K562 (cell line): ENCODE results near the gene NHLH1. TPM values are rescaled to one million over a fixed set of nuclear protein-coding genes. Genes with fewer than 3 reads are reported as not detected.

Experiments
- ATAC-seq: fragments of 200-7000 bp; cut with Tn5 transposase; 3 replicates; pipeline ENCODE4 v1.9.1; 2020; ENCODE audit warnings: moderate library complexity
- BruUV-seq: library from RNA; stranded (reverse); fragments of 400-500 nt; replicated peaks from 2 replicates; lab custom pipeline; 2021; lab: Mats Ljungman, UMichigan
- CTCF ChIA-PET: fragments of 300-600 bp; formaldehyde crosslinking; extraction: SDS; loops from one replicate; lab custom pipeline; 2021; ENCODE audit warnings: low intra/inter-chr PET ratio; lab: Yijun Ruan, JAX
- POLR2A ChIA-PET: fragments of 300-600, 350-650 bp; sonication (Branson Sonifier 250); formaldehyde crosslinking; extraction: SDS; loops from one replicate; lab custom pipeline; 2021; ENCODE audit warnings: antibody characterized with exemption, inconsistent platforms; lab: Yijun Ruan, JAX
- DNase-seq, 4 experiments: peaks; one replicate each; pipeline versions ENCODE4 v3.0.0 to v3.0.0-alpha.2; 2011 to 2018; ENCODE audit warnings: low spot score in 3 of 4, mixed read lengths in 3 of 4; ENCODE audit errors: extremely low read depth in 1 of 4
- FAIRE-seq: peaks from 2 replicates; lab custom pipeline; 2011; peaks lifted over from hg19 to GRCh38; lab: Jason Lieb, UNC
- H2AFZ ChIP-seq: 2 replicates; pipeline ENCODE4 v1.6.0; 2011; ENCODE audit warnings: low read depth, low read length, control low read depth, inconsistent platforms
- H3K27ac ChIP-seq: fragments of 200-600 bp; 3 replicates; pipeline ENCODE4 v1.8.0; 2011; ENCODE audit warnings: low read depth, mild to moderate bottlenecking, control low read depth, inconsistent platforms, low read length, moderate library complexity, mixed read lengths; ENCODE audit errors: extremely low read depth
- H3K27me3 ChIP-seq, 2 experiments: fragments of 300-600 bp in 1 of 2; 2 replicates in 1 of 2; 3 replicates in 1 of 2; pipeline versions ENCODE4 v1.6.0 to v1.8.0; 2011; ENCODE audit warnings: inconsistent platforms in 2 of 2, low read length in 2 of 2, mild to moderate bottlenecking in 1 of 2, mixed read lengths in 1 of 2, moderate library complexity in 1 of 2; ENCODE audit not compliant: control insufficient read depth in 2 of 2, insufficient read depth in 2 of 2
- H3K36me3 ChIP-seq: fragments of 300-600 bp; 3 replicates; pipeline ENCODE4 v1.8.0; 2011; ENCODE audit warnings: mild to moderate bottlenecking, low read length, inconsistent platforms; ENCODE audit not compliant: control insufficient read depth, insufficient read depth
- H3K4me1 ChIP-seq, 2 experiments: fragments of 200-600 bp in 1 of 2; replicated peaks in 1 of 2; 2 replicates in 1 of 2; 3 replicates in 1 of 2; pipeline versions ENCODE4 v1.5.1 to v1.8.0; 2011; ENCODE audit warnings: inconsistent platforms in 2 of 2, low read length in 2 of 2, mild to moderate bottlenecking in 1 of 2, mixed read lengths in 1 of 2, moderate library complexity in 1 of 2; ENCODE audit not compliant: control insufficient read depth in 2 of 2, insufficient read depth in 2 of 2
- H3K4me2 ChIP-seq: 2 replicates; pipeline ENCODE4 v1.6.1; 2011; ENCODE audit warnings: low read length, control low read depth, inconsistent platforms, mixed read lengths; ENCODE audit not compliant: insufficient read depth
- H3K4me3 ChIP-seq: fragments of 200-600 bp; sonication (generic), shearing (Covaris generic); 2 replicates; pipeline ENCODE4 v1.5.1; 2016; ENCODE audit warnings: control low read depth, inconsistent platforms
- H3K79me2 ChIP-seq: fragments of 200-600 bp; 3 replicates; pipeline ENCODE4 v1.8.0; 2011; ENCODE audit warnings: low read length, inconsistent platforms; ENCODE audit not compliant: control insufficient read depth, insufficient read depth
- H3K9ac ChIP-seq, 2 experiments: 2 replicates each; pipeline versions ENCODE4 v1.6.0 to v1.6.1; 2011; ENCODE audit warnings: low read depth in 2 of 2, low read length in 2 of 2, control low read depth in 1 of 2, inconsistent platforms in 1 of 2, mild to moderate bottlenecking in 1 of 2, mixed read lengths in 1 of 2; ENCODE audit not compliant: insufficient read depth in 1 of 2
- H3K9me1 ChIP-seq: one replicate; pipeline ENCODE4 v1.6.0; 2011; ENCODE audit warnings: inconsistent platforms, mild to moderate bottlenecking, low read length, moderate library complexity; ENCODE audit not compliant: control insufficient read depth, insufficient read depth
- H3K9me3 ChIP-seq: replicated peaks from 2 replicates; pipeline ENCODE4 v1.5.1; 2011; ENCODE audit warnings: low read depth, low read length, inconsistent platforms; ENCODE audit not compliant: control insufficient read depth, insufficient read depth
- H4K20me1 ChIP-seq: replicated peaks from 2 replicates; pipeline ENCODE4 v1.6.1; 2011; ENCODE audit warnings: low read length, inconsistent platforms, mixed read lengths; ENCODE audit not compliant: control insufficient read depth, insufficient read depth
- CBX5 ChIP-seq: IDR thresholded peaks from 2 replicates; pipeline ENCODE4 v1.6.1; 2014; ENCODE audit warnings: low read depth, borderline replicate concordance
- GTF2A2 ChIP-seq: IDR thresholded peaks from 2 replicates; pipeline ENCODE4 v1.6.1; 2016; ENCODE audit warnings: mild to moderate bottlenecking, missing genetic modification characterization, missing compliant biosample characterization
- ILF3 ChIP-seq: fragments of 450-650 bp; IDR thresholded peaks from 2 replicates; pipeline ENCODE4 v1.6.1; 2018; ENCODE audit warnings: antibody characterized with exemption, mild to moderate bottlenecking, moderate library complexity, borderline replicate concordance
- NFIC ChIP-seq: fragments of 450-650 bp; IDR thresholded peaks from 2 replicates; pipeline ENCODE4 v1.6.1; 2017; ENCODE audit warnings: mild to moderate bottlenecking, inconsistent platforms
- OTX1 ChIP-seq: fragments of 450-650 bp; formaldehyde crosslinking; IDR thresholded peaks from 2 replicates; pipeline ENCODE4 v1.4.0; 2022; ENCODE audit warnings: mild to moderate bottlenecking
- PTTG1 ChIP-seq: fragments of 450-650 bp; IDR thresholded peaks from 2 replicates; pipeline ENCODE4 v1.6.1; 2016; ENCODE audit warnings: low read depth, mild to moderate bottlenecking, missing genetic modification characterization, missing compliant biosample characterization
- ZC3H11A ChIP-seq: IDR thresholded peaks from 2 replicates; pipeline ENCODE4 v1.6.1; 2012; ENCODE audit warnings: low read depth, low read length, improper control_type of control experiment
- WGBS: fragments of 100-300 bp; shearing (Covaris generic); methylation state at CpG from one replicate; pipeline ENCODE4 v1.1.6; 2016; ENCODE audit warnings: low coverage, mixed read lengths; ENCODE audit not compliant: insufficient coverage; ENCODE audit errors: missing lambda C conversion rate; 5-methylcytosine and 5-hydroxymethylcytosine counted together
- in situ Hi-C: fragments of 300-500 bp; cut with MboI; formaldehyde crosslinking; loops from 4 replicates; pipeline ENCODE4 v1.15.0; 2018; ENCODE audit warnings: inconsistent platforms, mixed read lengths
- intact Hi-C: fragments of 100-400 bp; cut with micrococcal nuclease; formaldehyde crosslinking; loops from 2 replicates; pipeline ENCODE4 v1.14.2; 2022
- polyA plus RNA-seq, 8 experiments: library from polyadenylated mRNA; depleted of rRNA in 4 of 8; stranded (reverse) in 5 of 8; unstranded in 3 of 8; fragments of >200 nt; fragmentation: Nextera tagmentation in 2 of 8; fragmentation: Illumina TruSeq in 1 of 8; extraction: Ambion mirVana in 2 of 8; extraction: Trizol in 1 of 8; gene quantifications; 2 replicates each; pipeline versions ENCODE4 v1.2.1 to v1.2.3, GENCODE V29; 2011 to 2014; ENCODE audit warnings: inconsistent platforms in 1 of 8, missing spikeins in 1 of 8
- total RNA-seq, 7 experiments: library from RNA; depleted of rRNA in 6 of 7; stranded (reverse); fragments of >200 nt in 6 of 7; fragmentation: Illumina TruSeq in 2 of 7; extraction: Trizol in 2 of 7; gene quantifications; 2 replicates each; pipeline versions ENCODE4 v1.2.1 to v1.2.3, GENCODE V29; 2011 to 2021; ENCODE audit warnings: low replicate concordance in 1 of 7
- TF ChIP-seq, protein P1 (sequence below): sonication (generic); formaldehyde crosslinking; IDR thresholded peaks from 2 replicates; pipeline ENCODE4 v1.8.1; 2022; ENCODE audit warnings: missing genetic modification reagents
- TF ChIP-seq, protein P2 (sequence below): IDR thresholded peaks from 3 replicates; pipeline ENCODE4 v1.6.1; 2011; ENCODE audit warnings: borderline replicate concordance, mild to moderate bottlenecking, moderate library complexity; ENCODE audit not compliant: insufficient read length; ENCODE audit errors: extremely low read depth

NHLH1 gene
- total and polyA plus RNA-seq, 9 of the 15 experiments (the other 6 are each of a cell fraction or from before 2014, with no cell fraction given), result 0.09 to 1.3 (median 0.35) TPM; not detected in 1

DNA sequence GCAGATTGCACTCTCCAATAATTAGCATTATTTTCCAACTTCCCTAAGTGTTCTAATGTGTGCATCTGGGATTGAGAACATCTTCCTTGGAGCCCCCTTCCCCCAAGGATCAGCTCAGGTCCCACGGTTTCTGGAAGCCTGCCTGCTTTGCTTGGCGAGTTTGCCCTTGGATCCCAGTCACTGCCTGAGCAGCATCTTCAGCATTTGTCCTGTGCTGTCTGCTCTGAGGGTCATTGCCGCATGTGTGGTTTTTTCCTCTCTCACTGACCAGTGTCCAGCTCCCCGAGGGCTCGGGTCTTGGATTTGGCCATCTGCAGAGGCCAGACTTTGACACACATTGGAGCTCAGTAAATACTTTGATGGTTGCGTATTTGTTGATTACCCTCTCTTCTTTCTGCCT, 51.6 kb downstream of the NHLH1 start (continued):
- TF ChIP-seq, protein P1, sequence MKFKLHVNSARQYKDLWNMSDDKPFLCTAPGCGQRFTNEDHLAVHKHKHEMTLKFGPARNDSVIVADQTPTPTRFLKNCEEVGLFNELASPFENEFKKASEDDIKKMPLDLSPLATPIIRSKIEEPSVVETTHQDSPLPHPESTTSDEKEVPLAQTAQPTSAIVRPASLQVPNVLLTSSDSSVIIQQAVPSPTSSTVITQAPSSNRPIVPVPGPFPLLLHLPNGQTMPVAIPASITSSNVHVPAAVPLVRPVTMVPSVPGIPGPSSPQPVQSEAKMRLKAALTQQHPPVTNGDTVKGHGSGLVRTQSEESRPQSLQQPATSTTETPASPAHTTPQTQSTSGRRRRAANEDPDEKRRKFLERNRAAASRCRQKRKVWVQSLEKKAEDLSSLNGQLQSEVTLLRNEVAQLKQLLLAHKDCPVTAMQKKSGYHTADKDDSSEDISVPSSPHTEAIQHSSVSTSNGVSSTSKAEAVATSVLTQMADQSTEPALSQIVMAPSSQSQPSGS (CRISPR knock-in tag), result no peak
- TF ChIP-seq PTTG1 (tag) (no peak), ZC3H11A (no peak), CBX5 (no peak)
- TF ChIP-seq, protein P2, sequence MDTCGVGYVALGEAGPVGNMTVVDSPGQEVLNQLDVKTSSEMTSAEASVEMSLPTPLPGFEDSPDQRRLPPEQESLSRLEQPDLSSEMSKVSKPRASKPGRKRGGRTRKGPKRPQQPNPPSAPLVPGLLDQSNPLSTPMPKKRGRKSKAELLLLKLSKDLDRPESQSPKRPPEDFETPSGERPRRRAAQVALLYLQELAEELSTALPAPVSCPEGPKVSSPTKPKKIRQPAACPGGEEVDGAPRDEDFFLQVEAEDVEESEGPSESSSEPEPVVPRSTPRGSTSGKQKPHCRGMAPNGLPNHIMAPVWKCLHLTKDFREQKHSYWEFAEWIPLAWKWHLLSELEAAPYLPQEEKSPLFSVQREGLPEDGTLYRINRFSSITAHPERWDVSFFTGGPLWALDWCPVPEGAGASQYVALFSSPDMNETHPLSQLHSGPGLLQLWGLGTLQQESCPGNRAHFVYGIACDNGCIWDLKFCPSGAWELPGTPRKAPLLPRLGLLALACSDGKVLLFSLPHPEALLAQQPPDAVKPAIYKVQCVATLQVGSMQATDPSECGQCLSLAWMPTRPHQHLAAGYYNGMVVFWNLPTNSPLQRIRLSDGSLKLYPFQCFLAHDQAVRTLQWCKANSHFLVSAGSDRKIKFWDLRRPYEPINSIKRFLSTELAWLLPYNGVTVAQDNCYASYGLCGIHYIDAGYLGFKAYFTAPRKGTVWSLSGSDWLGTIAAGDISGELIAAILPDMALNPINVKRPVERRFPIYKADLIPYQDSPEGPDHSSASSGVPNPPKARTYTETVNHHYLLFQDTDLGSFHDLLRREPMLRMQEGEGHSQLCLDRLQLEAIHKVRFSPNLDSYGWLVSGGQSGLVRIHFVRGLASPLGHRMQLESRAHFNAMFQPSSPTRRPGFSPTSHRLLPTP, result no peak

DNA sequence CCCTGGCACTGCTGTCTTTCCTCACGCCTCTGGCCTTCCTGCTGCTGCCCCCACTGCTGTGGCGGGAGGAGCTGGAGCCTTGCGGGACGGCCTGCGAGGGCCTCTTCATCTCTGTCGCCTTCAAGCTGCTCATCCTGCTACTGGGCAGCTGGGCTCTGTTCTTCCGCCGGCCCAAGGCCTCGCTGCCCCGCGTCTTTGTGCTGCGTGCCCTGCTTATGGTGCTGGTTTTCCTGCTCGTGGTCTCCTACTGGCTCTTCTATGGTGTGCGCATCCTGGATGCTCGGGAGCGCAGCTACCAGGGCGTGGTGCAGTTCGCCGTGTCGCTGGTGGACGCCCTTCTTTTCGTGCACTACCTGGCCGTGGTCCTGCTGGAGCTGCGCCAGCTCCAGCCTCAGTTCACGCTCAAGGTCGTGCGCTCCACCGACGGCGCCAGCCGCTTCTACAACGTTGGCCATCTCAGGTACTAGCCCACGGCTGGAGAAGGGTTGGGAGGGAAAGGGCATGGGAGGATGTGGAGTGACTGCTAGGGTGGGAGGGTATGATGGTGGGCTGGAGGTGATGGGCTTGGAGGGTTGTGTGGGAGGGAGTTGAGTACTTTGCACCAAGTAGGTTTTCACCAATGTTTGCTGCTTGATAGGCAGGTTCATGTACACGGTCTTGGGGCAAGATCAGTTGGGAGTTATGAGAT, 52.4 kb downstream of the NHLH1 start:
- 70% methylated on average over 33 of the region's 34 CpGs for WGBS
- no peaks in the 10 kb centered on the region for H3K27me3 ChIP-seq

More for the DNA sequence above, 52.4 kb downstream of the NHLH1 start:
- no peak overlapping the region for H2AFZ ChIP-seq
- intact Hi-C loops, result no loop called here
- peaks cover 32 to 34% of the 10 kb centered on the region in 2 experiments for H3K4me1 ChIP-seq
- no peaks in the 10 kb centered on the region for H3K79me2 ChIP-seq
- in situ Hi-C loops, result no loop called here
- no peaks in the 10 kb centered on the region for H3K9me3 ChIP-seq
- POLR2A ChIA-PET, result no interaction called here
- BruUV-seq, result no TSS peak
- CTCF ChIA-PET, result interaction anchor here (0.7 kb wide), 1 partner anchor 204 kb away, joined by 3 read pairs; no protein-coding TSS in a partner anchor
- no peaks in the 10 kb centered on the region for H3K9me1 ChIP-seq
- DNase-seq (no peak), ATAC-seq (no peak), FAIRE-seq (no peak)
- H3K4me3 ChIP-seq, result no peak overlapping the region
- H3K4me2 ChIP-seq, result no peak overlapping the region
- no peaks in the 10 kb centered on the region for H3K36me3 ChIP-seq
- H3K27ac ChIP-seq, result no peak overlapping the region
- TF ChIP-seq OTX1 (CRISPR knock-in tag) (no peak), ILF3 (no peak), GTF2A2 (no peak), NFIC (0 out of 2 replicates have a peak, but pooled peaks have one; percentile 27)
- 0 out of 2 replicates have a peak, but pooled peaks cover 4% of the 10 kb centered on the region for H4K20me1 ChIP-seq
- no peak overlapping the region; a peak in 1 of 4 replicates for H3K9ac ChIP-seq
